ENCODE measurements around the gene ZFAND3.

- TF ChIP-seq CTCF (IDR thresholded peaks at IDR 0.05) (no peak), POLR2A (IDR thresholded peaks at IDR 0.05) (no peak), EP300 (IDR thresholded peaks at IDR 0.05) (no peak)
Observed at GRCh38 chr6:37862992-37863391, 43.5 kb downstream of the ZFAND3 start.
